Sigmoid colon (tissue), 4 donors: Measurements from ENCODE around the gene HTRA2.

Experiments
- CTCF ChIP-seq, 4 experiments: fragments of 450-650 bp in 3 of 4; fragments of 200-600 bp in 1 of 4; IDR thresholded peaks; one replicate each; pipeline ENCODE4 v1.5.1; 2016 to 2019; ENCODE audit warnings: antibody characterized with exemption in 4 of 4, mild to moderate bottlenecking in 3 of 4, moderate library complexity in 2 of 4
- POLR2A ChIP-seq, 2 donors: fragments of 450-650 bp; IDR thresholded peaks; one replicate each; pipeline ENCODE4 v1.6.1; 2016; ENCODE audit warnings: antibody characterized with exemption in 2 of 2, mild to moderate bottlenecking in 2 of 2, moderate library complexity in 2 of 2
- POLR2AphosphoS5 ChIP-seq, 4 donors: sonication (generic); formaldehyde crosslinking; IDR thresholded peaks; one replicate each; pipeline ENCODE4 v1.6.1; 2017; ENCODE audit warnings: antibody characterized with exemption in 4 of 4

- TF ChIP-seq CTCF (IDR thresholded peaks at IDR 0.05) = no peak
- TF ChIP-seq POLR2A (IDR thresholded peaks at IDR 0.05) = no peak
- TF ChIP-seq POLR2AphosphoS5 (IDR thresholded peaks at IDR 0.05) = peak in 1 of 4 donors; percentile 16
These were observed 38.1 kb downstream of the HTRA2 start for GRCh38 chr2:74567881-74568280.
